Endometrial microvascular endothelial cells (primary cell): ENCODE data around the gene SCGB3A1. TPM values are rescaled to one million over a fixed set of nuclear protein-coding genes. Genes with fewer than 3 reads are reported as not detected.

ENCODE experiments used
- in situ Hi-C: cut with HindIII; loops from 2 replicates; pipeline ENCODE4 v1.10.0; 2017; ENCODE audit warnings: low sequenced_read_pairs, low pct_unique_long_range_greater_than_20kb; ENCODE audit errors: inconsistent ontology term
- total RNA-seq: library from RNA; depleted of rRNA; stranded (reverse); fragments of >200 nt; gene quantifications from one replicate; pipeline ENCODE4 v1.2.3, GENCODE V29; 2015; ENCODE audit errors: inconsistent ontology term

Gene SCGB3A1
- total RNA-seq, 1 donor from 2014 or later = not detected

- in situ Hi-C loops = no loop called here
Measured at GRCh38 chr5:180545248-180545647, 46.1 kb downstream of the SCGB3A1 start.

DNA sequence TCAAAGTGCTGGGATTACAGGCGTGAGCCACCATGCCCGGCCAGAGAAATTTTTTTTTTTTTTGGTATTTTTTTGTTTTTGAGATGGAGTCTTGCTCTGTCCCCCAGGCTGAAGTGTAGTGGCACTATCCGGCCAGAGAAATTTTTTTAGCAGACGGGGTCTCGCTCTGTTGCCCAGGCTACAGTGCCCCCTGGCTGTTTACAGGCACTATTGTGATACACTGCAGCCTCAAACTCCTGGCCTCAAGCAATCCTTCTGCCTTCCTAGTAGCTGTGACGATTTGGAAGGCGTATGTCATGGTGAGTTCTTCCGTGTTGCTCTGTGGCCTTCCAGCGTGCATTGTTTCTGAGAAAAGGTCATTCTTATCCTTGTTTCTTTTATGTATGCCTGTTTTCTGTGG, 49.6 kb downstream of the SCGB3A1 start:
- in situ Hi-C loops = no loop called here

Other genes starting within 250 kb of the SCGB3A1 start
- gene GFPT2, start 238.2 kb downstream of the SCGB3A1 start, total RNA-seq = 6.2 TPM
- 16.2 TPM for gene CNOT6, start 97.1 kb downstream of the SCGB3A1 start, total RNA-seq
- gene FLT4, start 58.1 kb upstream of the SCGB3A1 start, total RNA-seq = 33.5 TPM
- gene OR2Y1, start 148.6 kb upstream of the SCGB3A1 start, total RNA-seq = not detected
- 146 TPM for gene MGAT1, start 211.3 kb upstream of the SCGB3A1 start, total RNA-seq